ENCODE results near the gene NXF3.
A peak's percentile ranks its signal among the peaks of the same experiment; 100 is the strongest.
"Not testable (repeated sequence)": the region's sequence is repeated elsewhere in the genome, so short reads cannot be mapped to it uniquely, and the experiment has no call there.

The NXF3 gene

GRCh38 chrX:103092942-103093341, at the start of gene NXF3:
Gene NXF3, minus strand, starts transcription at chrX:103093143. Its CDS starts 120 bp downstream, at chrX:103093023.
- no peak for DNase-seq (ENCODE audit: low spot score)

- not testable (repeated sequence) for DNase-seq (ENCODE audit: low spot score)
Observed at GRCh38 chrX:103136528-103136927, 43.6 kb upstream of the NXF3 start.

- no peak for DNase-seq (ENCODE audit: low spot score)
Observed at GRCh38 chrX:103124284-103124683, 31.3 kb upstream of the NXF3 start.

GRCh38 chrX:103120748-103121147, 27.8 kb upstream of the NXF3 start:
- DNase-seq (ENCODE audit: low spot score): no peak

- not testable (repeated sequence) for DNase-seq (ENCODE audit: low spot score)
Observed at GRCh38 chrX:103116970-103117369, 24.0 kb upstream of the NXF3 start.

- DNase-seq (ENCODE audit: low spot score): not testable (repeated sequence)
Observed at GRCh38 chrX:103109497-103109896, 16.6 kb upstream of the NXF3 start.

GRCh38 chrX:103107836-103108235, 14.9 kb upstream of the NXF3 start:
- no peak for DNase-seq (ENCODE audit: low spot score)

- not testable (repeated sequence) for DNase-seq (ENCODE audit: low spot score)
Observed at GRCh38 chrX:103107227-103107737, 14.3 kb upstream of the NXF3 start.

- not testable (repeated sequence) for DNase-seq (ENCODE audit: low spot score)
Observed at GRCh38 chrX:103104370-103104769, 11.4 kb upstream of the NXF3 start.

- not testable (repeated sequence) for DNase-seq (ENCODE audit: low spot score)
Observed at GRCh38 chrX:103103866-103104265, 10.9 kb upstream of the NXF3 start.

- DNase-seq (ENCODE audit: low spot score): no peak
Observed at GRCh38 chrX:103101299-103102042, 8.5 kb upstream of the NXF3 start.

- DNase-seq (ENCODE audit: low spot score): no peak
Observed at GRCh38 chrX:103100484-103100883, 7.5 kb upstream of the NXF3 start.

- peak; percentile 27 for DNase-seq (ENCODE audit: low spot score)
Observed at GRCh38 chrX:103099691-103100090, 6.7 kb upstream of the NXF3 start.

- DNase-seq (ENCODE audit: low spot score): no peak
Observed at GRCh38 chrX:103098488-103098887, 5.5 kb upstream of the NXF3 start.

GRCh38 chrX:103081051-103081450, 11.9 kb downstream of the NXF3 start:
- DNase-seq (ENCODE audit: low spot score): no peak

GRCh38 chrX:103073467-103073866, 19.5 kb downstream of the NXF3 start:
- DNase-seq (ENCODE audit: low spot score): no peak

GRCh38 chrX:103066606-103067005, 26.3 kb downstream of the NXF3 start:
- DNase-seq (ENCODE audit: low spot score): no peak

GRCh38 chrX:103063918-103064434, 29.0 kb downstream of the NXF3 start, which contains the start of gene BEX1:
Gene BEX1, minus strand, starts transcription at chrX:103064171. Its CDS starts 897 bp downstream, at chrX:103063274.
- DNase-seq (ENCODE audit: low spot score): peak; percentile 23

- DNase-seq (ENCODE audit: low spot score): no peak
Observed at GRCh38 chrX:103063191-103063845, 29.6 kb downstream of the NXF3 start.

- no peak for DNase-seq (ENCODE audit: low spot score)
Observed at GRCh38 chrX:103061486-103061885, 31.5 kb downstream of the NXF3 start.

- no peak for DNase-seq (ENCODE audit: low spot score)
Observed at GRCh38 chrX:103056902-103057301, 36.0 kb downstream of the NXF3 start.

- no peak for DNase-seq (ENCODE audit: low spot score)
Observed at GRCh38 chrX:103052625-103053024, 40.3 kb downstream of the NXF3 start.

- no peak for DNase-seq (ENCODE audit: low spot score)
Observed at GRCh38 chrX:103051260-103051789, 41.6 kb downstream of the NXF3 start.
